DMS153 (cell line): Measurements from ENCODE around the gene CNTNAP2.

Source experiments
- DNase-seq: peaks from one replicate; lab custom pipeline; 2025; lab: John Stamatoyannopoulos, UW

Gene CNTNAP2

GRCh38 chr7:148148456-148148855 lies 2031.9 kb downstream of the CNTNAP2 start:
- DNase-seq = no peak

GRCh38 chr7:148149730-148150129 lies 2033.1 kb downstream of the CNTNAP2 start:
- DNase-seq = no peak

- DNase-seq = no peak
These were observed 2035.2 kb downstream of the CNTNAP2 start for GRCh38 chr7:148151778-148152177.

- peak; percentile 80 for DNase-seq
These were observed 2037.1 kb downstream of the CNTNAP2 start for GRCh38 chr7:148153616-148154284.

- no peak for DNase-seq
These were observed 2038.4 kb downstream of the CNTNAP2 start for GRCh38 chr7:148155000-148155399.

- no peak for DNase-seq
These were observed 2039.2 kb downstream of the CNTNAP2 start for GRCh38 chr7:148155826-148156225.

GRCh38 chr7:148156233-148156632 lies 2039.6 kb downstream of the CNTNAP2 start:
- DNase-seq = no peak

- DNase-seq = no peak
These were observed 2042.7 kb downstream of the CNTNAP2 start for GRCh38 chr7:148159331-148159730.

- DNase-seq = no peak
These were observed 2045.2 kb downstream of the CNTNAP2 start for GRCh38 chr7:148161776-148162175.

GRCh38 chr7:148162808-148163207 lies 2046.2 kb downstream of the CNTNAP2 start:
- DNase-seq = no peak

GRCh38 chr7:148163246-148163645 lies 2046.6 kb downstream of the CNTNAP2 start:
- DNase-seq = no peak

- no peak for DNase-seq
These were observed 2056.3 kb downstream of the CNTNAP2 start for GRCh38 chr7:148172920-148173319.

GRCh38 chr7:148173369-148173768 lies 2056.8 kb downstream of the CNTNAP2 start:
- DNase-seq = no peak

GRCh38 chr7:148174376-148174775 lies 2057.8 kb downstream of the CNTNAP2 start:
- no peak for DNase-seq

- no peak for DNase-seq
These were observed 2058.9 kb downstream of the CNTNAP2 start for GRCh38 chr7:148175512-148175911.

GRCh38 chr7:148177972-148178371 lies 2061.4 kb downstream of the CNTNAP2 start:
- no peak for DNase-seq

GRCh38 chr7:148180075-148180474 lies 2063.5 kb downstream of the CNTNAP2 start:
- DNase-seq = no peak

GRCh38 chr7:148182264-148182663 lies 2065.7 kb downstream of the CNTNAP2 start:
- no peak for DNase-seq

GRCh38 chr7:148185041-148185440 lies 2068.4 kb downstream of the CNTNAP2 start:
- DNase-seq = no peak

- no peak for DNase-seq
These were observed 2070.9 kb downstream of the CNTNAP2 start for GRCh38 chr7:148187471-148187870.

- DNase-seq = peak; percentile 82
These were observed 2074.9 kb downstream of the CNTNAP2 start for GRCh38 chr7:148191391-148192065.

GRCh38 chr7:148192491-148192890 lies 2075.9 kb downstream of the CNTNAP2 start:
- DNase-seq = no peak

GRCh38 chr7:148201992-148202391 lies 2085.4 kb downstream of the CNTNAP2 start:
- DNase-seq = no peak
